Measurements from ENCODE around the gene PTK6.

PTK6 gene

DNA sequence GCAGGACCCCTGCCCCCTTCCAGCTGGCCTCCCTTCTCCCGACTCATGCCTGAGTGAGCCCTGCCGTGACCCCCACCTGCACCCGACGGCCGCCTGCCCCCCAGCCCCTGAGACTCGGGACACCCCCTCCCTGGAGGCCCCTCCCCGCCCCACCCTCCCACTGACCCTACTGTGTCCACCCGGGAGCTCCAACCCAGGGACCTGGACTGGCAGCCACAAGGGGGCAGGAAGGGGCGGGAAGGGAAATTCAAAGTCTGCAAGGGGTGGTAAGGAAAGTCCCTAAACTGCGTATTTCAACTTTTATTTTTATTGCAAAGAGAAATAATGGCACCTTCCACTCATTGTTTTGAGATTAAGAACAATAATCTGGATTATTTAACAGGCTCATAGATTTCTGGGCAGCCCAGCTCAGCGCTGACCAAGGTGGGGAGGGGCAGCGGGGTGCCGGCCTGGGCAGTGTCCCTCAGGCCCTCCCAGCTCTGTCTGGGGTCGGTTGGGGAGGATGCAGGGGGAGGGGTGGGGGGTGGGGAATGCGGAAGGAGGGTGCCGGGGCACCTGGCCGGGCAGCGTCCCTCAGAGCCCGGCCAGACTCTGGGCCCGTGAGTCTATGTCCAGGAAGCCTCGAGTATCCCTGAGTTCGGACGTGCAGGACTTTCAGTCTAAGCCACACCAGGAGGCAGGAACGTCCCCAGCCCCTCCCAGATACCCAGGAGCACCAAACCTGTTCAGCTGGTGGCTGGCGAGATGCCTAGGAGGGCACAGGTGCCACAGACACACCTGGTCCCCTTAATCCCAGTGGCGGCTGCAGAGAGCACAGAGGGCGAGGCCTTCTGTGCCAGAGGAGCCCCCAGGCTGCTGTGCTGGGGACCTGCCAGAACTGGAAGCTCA is 1.3 kb upstream of the PTK6 start:
- H3K4me3 ChIP-seq: peak overlapping the region; percentile 14; the same call in 1 of the 2 replicates

DNA sequence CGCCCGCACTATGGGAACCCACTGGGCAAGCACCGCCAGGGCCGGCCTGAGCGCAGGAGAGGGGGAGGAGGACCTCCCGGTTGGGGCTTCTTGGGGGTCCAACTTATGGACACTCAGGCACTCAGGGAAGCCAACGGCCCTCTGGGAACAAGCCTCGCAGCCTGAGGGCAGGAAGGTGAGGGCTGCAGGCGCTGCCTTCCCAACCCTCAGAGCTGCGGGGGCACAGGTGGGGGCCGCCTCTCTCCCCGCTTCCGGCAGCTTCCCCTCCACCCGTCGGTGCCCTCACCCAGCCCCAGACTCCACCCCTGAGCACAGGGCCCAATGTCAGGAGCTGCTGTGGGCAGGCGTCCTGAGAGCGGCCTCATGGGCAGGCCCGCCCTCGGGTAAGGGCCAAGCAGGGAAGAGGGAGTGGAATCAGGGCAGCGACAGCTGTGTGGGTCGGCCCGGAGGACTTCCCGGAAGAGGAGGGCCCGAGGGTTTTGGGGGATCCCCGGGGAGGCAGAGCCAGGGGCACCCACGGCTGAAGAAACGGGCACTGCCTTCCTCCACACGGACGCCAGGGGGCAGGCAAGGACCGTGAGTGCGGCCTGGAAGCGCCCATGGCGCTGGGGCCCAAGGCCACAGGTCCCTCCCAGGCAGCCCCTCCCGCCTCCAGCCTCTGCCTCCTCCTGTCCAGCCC is 488 bp upstream of the PTK6 start:
- H3K4me3 ChIP-seq: peak overlapping the region; percentile 14; the same call in 1 of the 2 replicates
- DNase-seq (ENCODE audit: low spot score in 2 of 2): peak; percentile 76 to 89
- H3K27me3 ChIP-seq (ENCODE audit: low read depth): no peaks in the 10 kb centered on the region
- no peaks in the 10 kb centered on the region for H3K9me3 ChIP-seq
- in situ Hi-C loops (cut with MboI; ENCODE audit: low sequenced_read_pairs): no loop called here
- no peaks in the 10 kb centered on the region for H3K36me3 ChIP-seq (replicated peaks)
- no peaks in the 10 kb centered on the region for H3K4me1 ChIP-seq

More for the DNA sequence above, 1.3 kb upstream of the PTK6 start:
- Histone ChIP-seq H3K27me3 (ENCODE audit: low read depth) (no peaks in the 10 kb centered on the region), H3K4me1 (no peaks in the 10 kb centered on the region), H3K9me3 (no peaks in the 10 kb centered on the region), H3K36me3 (replicated peaks) (no peaks in the 10 kb centered on the region)
- DNase-seq (ENCODE audit: low spot score in 2 of 2): no peak
- in situ Hi-C loops (cut with MboI; ENCODE audit: low sequenced_read_pairs): no loop called here

DNA sequence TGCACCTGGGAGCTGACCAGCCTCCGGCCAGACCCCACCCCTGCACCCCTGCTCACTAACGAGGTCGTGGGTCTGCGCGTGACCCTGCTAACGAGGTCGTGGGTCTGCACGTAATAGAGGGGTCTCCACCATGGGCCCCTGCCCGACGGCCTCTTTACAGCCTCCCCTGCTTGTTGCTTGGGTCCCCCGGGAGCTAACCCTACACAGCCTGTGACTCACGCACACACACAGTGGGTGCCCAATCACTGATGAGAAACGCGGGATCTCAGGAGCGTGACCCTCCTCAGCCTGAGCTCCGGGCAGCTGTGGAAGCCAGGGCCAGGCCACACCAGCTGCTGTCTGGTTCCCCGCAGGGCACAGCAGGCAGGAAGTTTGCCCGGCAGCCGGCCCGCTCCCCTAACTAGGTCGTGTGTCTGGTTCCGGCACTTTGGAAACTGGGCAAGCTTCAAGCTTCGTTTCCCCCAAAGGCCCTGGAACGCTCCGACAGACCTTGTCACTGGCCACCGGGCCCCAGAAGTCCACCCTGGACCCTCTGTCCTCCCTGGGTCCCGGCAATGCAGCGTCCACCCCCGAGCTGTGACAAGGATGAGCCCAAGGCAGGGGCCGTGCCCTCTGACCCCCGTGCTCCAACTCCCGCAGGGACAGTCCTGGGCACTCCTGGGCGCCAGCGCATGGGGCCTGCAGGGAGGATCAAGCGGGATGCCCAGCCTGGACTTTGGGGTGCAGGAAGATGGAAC is 767 bp downstream of the PTK6 start:
- Histone ChIP-seq H3K4me1 (no peaks in the 10 kb centered on the region), H3K4me3 (no peak overlapping the region), H3K27me3 (ENCODE audit: low read depth) (no peaks in the 10 kb centered on the region), H3K9me3 (no peaks in the 10 kb centered on the region), H3K36me3 (replicated peaks) (no peaks in the 10 kb centered on the region)
- no peak for DNase-seq (ENCODE audit: low spot score in 2 of 2)
- in situ Hi-C loops (cut with MboI; ENCODE audit: low sequenced_read_pairs): no loop called here

DNA sequence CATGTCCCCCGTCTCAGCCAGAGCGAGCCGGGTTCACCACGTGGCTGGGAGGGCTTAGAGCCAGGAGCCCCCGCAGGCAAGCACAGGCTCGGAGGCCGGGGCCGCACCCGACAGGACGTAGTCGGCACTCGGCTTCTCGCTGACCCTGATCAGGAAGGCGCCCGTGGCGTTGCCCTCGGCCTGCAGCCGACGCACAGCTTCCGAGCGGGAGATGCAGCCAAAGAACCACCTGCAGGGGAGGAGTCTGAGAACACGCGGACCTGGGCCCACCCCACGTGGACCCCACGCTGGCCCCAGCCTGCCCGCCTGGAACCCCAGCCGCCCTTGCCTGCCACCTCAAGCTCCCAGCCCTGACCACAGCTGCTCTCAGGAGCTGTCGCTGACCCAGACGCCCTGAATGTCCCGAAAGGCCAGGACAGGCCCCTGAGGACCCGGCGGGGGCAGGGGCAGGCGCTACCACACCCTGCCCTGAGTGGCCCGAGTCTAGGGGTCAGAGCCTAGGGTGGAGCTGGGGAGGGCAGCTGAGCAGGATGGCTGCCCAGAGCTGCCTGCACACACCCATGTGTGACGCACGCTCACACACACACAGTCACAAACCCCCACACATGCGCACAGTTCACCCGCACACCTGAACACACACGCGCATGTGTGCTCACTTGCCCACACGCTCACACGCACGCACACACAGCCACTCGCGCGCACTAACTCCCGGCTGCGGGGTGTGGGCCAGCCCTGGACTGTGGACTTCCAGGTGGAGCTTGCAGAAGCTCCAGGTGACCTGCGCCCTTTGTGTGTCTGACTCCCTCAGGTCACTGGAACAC is 2.1 kb downstream of the PTK6 start:
- no peak for DNase-seq (ENCODE audit: low spot score in 2 of 2)
- in situ Hi-C loops (cut with MboI; ENCODE audit: low sequenced_read_pairs): no loop called here
- no peaks in the 10 kb centered on the region for H3K4me1 ChIP-seq

DNA sequence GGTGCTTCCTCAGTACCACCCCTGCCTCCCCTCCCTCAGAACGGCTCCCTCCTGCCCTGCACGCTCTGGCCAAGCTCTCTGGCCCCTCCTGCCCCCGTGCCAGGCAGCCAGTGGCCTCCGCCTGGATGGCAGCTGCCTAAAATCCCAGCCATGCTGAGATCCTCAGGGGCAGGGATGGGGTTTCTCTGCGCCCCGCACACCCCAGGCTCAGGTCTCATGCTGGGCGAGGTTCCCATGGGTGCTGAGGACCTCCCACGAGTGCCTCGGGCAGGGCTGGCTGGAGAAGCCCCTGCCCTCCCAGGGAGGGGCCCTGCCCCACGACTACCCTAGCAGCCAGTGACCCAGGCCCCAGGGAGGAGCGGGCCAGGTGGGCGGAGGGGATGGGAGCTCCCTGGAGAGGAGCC is 2.7 kb downstream of the PTK6 start:
- in situ Hi-C loops (cut with MboI; ENCODE audit: low sequenced_read_pairs): no loop called here

More for the DNA sequence above, 2.1 kb downstream of the PTK6 start:
- Histone ChIP-seq H3K27me3 (ENCODE audit: low read depth) (no peaks in the 10 kb centered on the region), H3K9me3 (no peaks in the 10 kb centered on the region), H3K4me3 (no peak overlapping the region), H3K36me3 (replicated peaks) (no peaks in the 10 kb centered on the region)

DNA sequence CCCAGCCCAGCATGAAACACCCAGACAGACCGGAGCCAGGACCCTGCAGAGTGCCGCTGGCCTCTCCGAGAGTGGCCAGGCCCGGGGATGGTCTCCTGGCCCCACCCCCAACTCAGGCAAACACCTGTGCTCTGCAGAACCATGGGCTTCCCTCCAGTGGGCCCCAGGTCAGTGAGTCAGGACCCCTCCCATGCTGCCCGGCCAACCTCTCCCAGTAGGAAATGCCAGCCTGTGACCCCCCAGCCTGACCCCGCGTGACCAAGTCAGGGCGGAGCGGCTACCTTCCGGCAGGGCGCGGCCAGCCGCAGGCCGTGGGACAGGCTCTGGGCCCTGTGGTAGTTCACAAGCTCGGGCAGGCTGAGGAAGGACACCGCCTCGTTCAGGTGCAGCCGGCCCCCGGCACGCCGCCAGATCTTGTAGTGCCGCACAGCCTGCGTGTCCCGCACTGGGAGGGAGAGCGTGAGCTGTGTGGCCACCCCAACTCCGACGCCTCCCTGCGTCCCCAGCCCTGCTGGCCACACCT is 3.2 kb downstream of the PTK6 start:
- DNase-seq (ENCODE audit: low spot score in 2 of 2): no peak
- in situ Hi-C loops (cut with MboI; ENCODE audit: low sequenced_read_pairs): no loop called here
- no peaks in the 10 kb centered on the region for H3K4me1 ChIP-seq
- H3K4me3 ChIP-seq: no peak overlapping the region
- H3K9me3 ChIP-seq: no peaks in the 10 kb centered on the region
- no peaks in the 10 kb centered on the region for H3K36me3 ChIP-seq (replicated peaks)
- H3K27me3 ChIP-seq (ENCODE audit: low read depth): no peaks in the 10 kb centered on the region

More for the DNA sequence above, 2.7 kb downstream of the PTK6 start:
- no peaks in the 10 kb centered on the region for H3K4me1 ChIP-seq
- no peaks in the 10 kb centered on the region for H3K36me3 ChIP-seq (replicated peaks)
- DNase-seq (ENCODE audit: low spot score in 2 of 2): no peak
- no peaks in the 10 kb centered on the region for H3K9me3 ChIP-seq
- no peak overlapping the region for H3K4me3 ChIP-seq
- H3K27me3 ChIP-seq (ENCODE audit: low read depth): no peaks in the 10 kb centered on the region

DNA sequence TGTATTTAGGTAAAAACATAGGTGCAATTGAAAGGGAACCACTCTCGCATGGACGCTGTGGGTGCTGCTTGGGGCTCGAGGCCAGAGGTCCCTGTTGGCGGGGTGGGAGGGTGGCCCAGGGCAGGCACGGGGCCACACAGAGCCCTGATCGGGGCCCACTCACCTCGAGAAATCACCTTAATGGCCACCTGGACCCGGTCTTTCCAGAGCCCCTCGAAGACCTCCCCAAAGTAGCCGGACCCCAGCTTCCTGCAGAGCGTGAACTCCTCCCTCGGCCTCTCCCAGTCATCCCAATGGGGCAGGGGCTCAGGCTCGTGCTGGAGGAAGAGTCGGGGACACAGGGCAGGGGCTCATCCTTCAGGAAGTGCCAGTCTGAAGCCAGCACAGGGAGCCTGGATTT is 3.8 kb downstream of the PTK6 start:
- no peak for DNase-seq (ENCODE audit: low spot score in 2 of 2)
- no peaks in the 10 kb centered on the region for H3K36me3 ChIP-seq (replicated peaks)
- no peaks in the 10 kb centered on the region for H3K4me1 ChIP-seq
- in situ Hi-C loops (cut with MboI; ENCODE audit: low sequenced_read_pairs): no loop called here
- H3K9me3 ChIP-seq: no peaks in the 10 kb centered on the region
- H3K4me3 ChIP-seq: no peak overlapping the region
- H3K27me3 ChIP-seq (ENCODE audit: low read depth): no peaks in the 10 kb centered on the region

DNA sequence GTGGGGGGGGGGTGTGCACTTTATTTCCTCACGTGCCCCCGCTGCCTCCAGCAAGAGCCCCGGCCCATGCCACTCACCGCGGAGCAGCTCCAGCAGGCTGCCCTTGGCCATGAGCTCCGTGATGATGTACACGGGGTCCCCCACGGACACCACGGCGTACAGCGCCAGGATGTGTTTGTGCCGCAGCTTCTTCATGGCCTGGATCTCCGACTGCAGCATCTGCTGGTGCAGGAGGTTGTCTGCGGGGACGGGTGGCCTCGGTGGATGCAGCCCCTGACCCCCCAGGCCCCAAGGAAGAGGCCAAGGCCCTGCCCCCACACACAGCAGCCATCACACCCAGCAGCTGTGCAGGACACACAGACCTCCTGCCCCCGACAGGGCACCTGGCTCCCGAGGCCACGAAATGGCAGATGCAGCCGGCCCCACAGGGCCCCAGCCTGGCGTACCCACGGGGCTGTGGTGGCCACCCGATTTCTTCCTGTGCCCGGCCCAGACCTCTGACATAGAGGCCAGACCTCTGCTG is 4.7 kb downstream of the PTK6 start:
- no peak overlapping the region for H3K4me3 ChIP-seq
- in situ Hi-C loops (cut with MboI; ENCODE audit: low sequenced_read_pairs): no loop called here
- H3K9me3 ChIP-seq: no peaks in the 10 kb centered on the region
- no peak for DNase-seq (ENCODE audit: low spot score in 2 of 2)
- no peaks in the 10 kb centered on the region for H3K4me1 ChIP-seq
- H3K36me3 ChIP-seq (replicated peaks): no peaks in the 10 kb centered on the region
- no peaks in the 10 kb centered on the region; the same call in 1 of the 2 replicates for H3K27me3 ChIP-seq (ENCODE audit: low read depth)

DNA sequence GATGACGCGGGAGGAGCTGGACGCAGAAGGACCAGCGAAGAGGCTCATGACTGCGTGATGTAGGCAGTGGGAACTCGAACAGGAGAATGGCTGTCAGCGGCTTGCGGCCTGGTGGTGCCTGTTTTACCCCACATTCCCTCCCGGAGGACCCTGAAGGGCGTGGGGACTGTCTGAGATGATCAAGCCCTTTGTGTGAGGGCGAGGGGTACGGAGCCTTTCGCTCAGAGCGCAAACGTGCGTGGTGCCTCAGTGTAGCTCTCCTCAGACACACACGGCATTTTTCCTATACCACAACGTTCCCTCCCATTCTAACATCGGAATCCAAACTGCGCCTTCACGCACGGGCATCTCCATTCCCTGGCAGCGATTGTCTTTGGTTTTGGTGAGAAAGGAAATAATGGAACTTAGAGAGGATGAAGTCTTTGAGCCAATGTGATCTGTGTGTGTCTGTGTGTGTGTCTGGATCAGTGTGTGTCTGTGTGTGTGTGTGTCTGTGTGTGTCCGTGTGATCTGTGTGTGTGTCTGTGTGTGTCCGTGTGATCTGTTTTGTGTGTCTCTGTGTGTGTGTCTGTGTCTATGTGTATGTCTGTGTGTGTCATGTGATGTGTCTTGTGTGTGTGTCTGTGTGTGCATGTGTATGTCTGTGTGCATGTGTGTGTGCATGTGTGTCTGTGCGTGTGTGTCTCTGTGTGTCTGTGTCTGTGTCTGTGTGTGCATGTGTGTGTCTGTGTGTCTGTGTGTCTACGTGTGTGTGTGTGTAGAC is 5.3 kb downstream of the PTK6 start:
- Histone ChIP-seq H3K4me3 (no peak overlapping the region), H3K4me1 (no peaks in the 10 kb centered on the region), H3K36me3 (replicated peaks) (no peaks in the 10 kb centered on the region), H3K9me3 (no peaks in the 10 kb centered on the region), H3K27me3 (ENCODE audit: low read depth) (no peaks in the 10 kb centered on the region; the same call in 1 of the 2 replicates)
- in situ Hi-C loops (cut with MboI; ENCODE audit: low sequenced_read_pairs): no loop called here
- no peak for DNase-seq (ENCODE audit: low spot score in 2 of 2)

DNA sequence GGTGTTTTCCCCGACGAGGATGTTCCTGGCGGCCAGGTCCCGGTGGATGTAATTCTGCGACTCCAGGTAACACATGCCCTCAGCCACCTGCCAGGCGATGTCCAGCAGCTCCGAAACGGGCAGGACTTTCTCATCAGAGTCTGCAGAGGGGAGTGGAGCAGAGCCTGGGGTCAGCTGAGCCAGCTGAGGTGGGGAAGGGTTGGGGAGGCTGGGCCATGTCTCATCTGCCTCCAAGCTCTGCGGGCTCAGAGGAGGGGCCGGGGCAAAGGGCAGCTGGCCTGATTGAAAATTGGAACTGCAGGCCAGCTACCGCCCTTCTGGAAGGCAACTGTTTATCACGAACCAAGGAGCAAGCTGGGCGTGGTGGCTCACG is 6.4 kb downstream of the PTK6 start:
- Histone ChIP-seq H3K27me3 (ENCODE audit: low read depth) (peaks cover 2% of the 10 kb centered on the region; the same call in 1 of the 2 replicates), H3K9me3 (no peaks in the 10 kb centered on the region), H3K36me3 (replicated peaks) (no peaks in the 10 kb centered on the region), H3K4me3 (no peak overlapping the region), H3K4me1 (no peaks in the 10 kb centered on the region)
- no peak for DNase-seq (ENCODE audit: low spot score in 2 of 2)
- in situ Hi-C loops (cut with MboI; ENCODE audit: low sequenced_read_pairs): no loop called here

DNA sequence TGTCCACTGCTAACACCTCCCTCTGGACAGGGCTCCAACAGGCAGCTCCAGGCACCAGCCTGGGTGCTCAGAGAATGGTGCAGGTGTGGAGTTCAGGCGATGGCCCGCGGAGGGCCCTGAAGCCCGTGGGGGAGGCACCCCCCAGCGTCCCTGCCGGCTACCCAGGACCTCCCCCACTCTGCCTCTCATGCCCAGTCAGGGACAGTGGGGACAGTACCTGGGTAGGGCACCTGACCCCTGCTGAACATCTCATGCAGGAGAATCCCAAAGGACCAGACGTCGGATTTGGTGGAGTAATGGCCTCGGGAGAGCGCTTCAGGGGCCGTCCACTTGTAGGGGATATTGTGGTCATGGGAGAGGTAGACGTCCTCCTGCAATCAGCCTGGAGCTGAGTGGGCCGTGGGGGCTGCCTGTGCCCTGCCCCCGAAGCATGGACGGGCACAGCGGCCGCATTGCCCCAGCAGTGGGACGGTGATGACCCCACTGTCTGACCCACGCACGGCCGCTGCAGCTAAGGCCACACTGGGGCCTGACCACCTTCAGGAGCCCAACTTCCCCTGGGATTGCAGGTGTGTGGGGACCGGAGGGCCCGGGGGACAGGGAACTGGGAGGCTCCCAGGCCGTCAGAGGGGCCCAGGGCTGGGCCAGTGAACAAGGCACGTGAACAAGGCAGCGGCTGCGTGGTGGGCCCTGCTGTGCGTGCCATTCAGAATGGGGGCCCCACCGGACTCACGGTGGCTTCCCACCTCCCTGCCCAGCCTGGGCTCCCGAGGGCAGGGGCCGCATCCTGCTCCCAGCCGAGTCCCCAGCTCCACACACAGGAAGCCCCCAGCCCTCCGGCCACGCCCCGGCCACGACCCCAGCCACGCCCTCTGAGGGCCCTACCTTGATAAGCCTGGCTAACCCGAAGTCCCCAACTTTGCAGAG is 7.1 kb downstream of the PTK6 start:
- Histone ChIP-seq H3K27me3 (ENCODE audit: low read depth) (peaks cover 2% of the 10 kb centered on the region; the same call in 1 of the 2 replicates), H3K4me3 (no peak overlapping the region), H3K9me3 (no peaks in the 10 kb centered on the region), H3K4me1 (no peaks in the 10 kb centered on the region), H3K36me3 (replicated peaks) (no peaks in the 10 kb centered on the region)
- DNase-seq (ENCODE audit: low spot score in 2 of 2): no peak
- in situ Hi-C loops (cut with MboI; ENCODE audit: low sequenced_read_pairs): no loop called here

All from HAP-1 (cell line).